K562 (cell line): ENCODE results near the gene MOB3C. TPM values are rescaled to one million over a fixed set of nuclear protein-coding genes. Genes with fewer than 3 reads are reported as not detected.

ENCODE experiments used
- ATAC-seq: fragments of 200-7000 bp; cut with Tn5 transposase; 3 replicates; pipeline ENCODE4 v1.9.1; 2020; ENCODE audit warnings: moderate library complexity
- BruUV-seq: library from RNA; stranded (reverse); fragments of 400-500 nt; replicated peaks from 2 replicates; lab custom pipeline; 2021; lab: Mats Ljungman, UMichigan
- CTCF ChIA-PET: fragments of 300-600 bp; formaldehyde crosslinking; extraction: SDS; loops from one replicate; lab custom pipeline; 2021; ENCODE audit warnings: low intra/inter-chr PET ratio; lab: Yijun Ruan, JAX
- POLR2A ChIA-PET: fragments of 300-600, 350-650 bp; sonication (Branson Sonifier 250); formaldehyde crosslinking; extraction: SDS; loops from one replicate; lab custom pipeline; 2021; ENCODE audit warnings: antibody characterized with exemption, inconsistent platforms; lab: Yijun Ruan, JAX
- DNase-seq, 4 experiments: peaks; one replicate each; pipeline versions ENCODE4 v3.0.0 to v3.0.0-alpha.2; 2011 to 2018; ENCODE audit warnings: low spot score in 3 of 4, mixed read lengths in 3 of 4; ENCODE audit errors: extremely low read depth in 1 of 4
- FAIRE-seq: peaks from 2 replicates; lab custom pipeline; 2011; peaks lifted over from hg19 to GRCh38; lab: Jason Lieb, UNC
- H2AFZ ChIP-seq: 2 replicates; pipeline ENCODE4 v1.6.0; 2011; ENCODE audit warnings: low read depth, low read length, control low read depth, inconsistent platforms
- H3K27ac ChIP-seq: fragments of 200-600 bp; 3 replicates; pipeline ENCODE4 v1.8.0; 2011; ENCODE audit warnings: low read depth, mild to moderate bottlenecking, control low read depth, inconsistent platforms, low read length, moderate library complexity, mixed read lengths; ENCODE audit errors: extremely low read depth
- H3K27me3 ChIP-seq, 2 experiments: fragments of 300-600 bp in 1 of 2; 2 replicates in 1 of 2; 3 replicates in 1 of 2; pipeline versions ENCODE4 v1.6.0 to v1.8.0; 2011; ENCODE audit warnings: inconsistent platforms in 2 of 2, low read length in 2 of 2, mild to moderate bottlenecking in 1 of 2, mixed read lengths in 1 of 2, moderate library complexity in 1 of 2; ENCODE audit not compliant: control insufficient read depth in 2 of 2, insufficient read depth in 2 of 2
- H3K36me3 ChIP-seq: fragments of 300-600 bp; 3 replicates; pipeline ENCODE4 v1.8.0; 2011; ENCODE audit warnings: mild to moderate bottlenecking, low read length, inconsistent platforms; ENCODE audit not compliant: control insufficient read depth, insufficient read depth
- H3K4me1 ChIP-seq, 2 experiments: fragments of 200-600 bp in 1 of 2; replicated peaks in 1 of 2; 2 replicates in 1 of 2; 3 replicates in 1 of 2; pipeline versions ENCODE4 v1.5.1 to v1.8.0; 2011; ENCODE audit warnings: inconsistent platforms in 2 of 2, low read length in 2 of 2, mild to moderate bottlenecking in 1 of 2, mixed read lengths in 1 of 2, moderate library complexity in 1 of 2; ENCODE audit not compliant: control insufficient read depth in 2 of 2, insufficient read depth in 2 of 2
- H3K4me2 ChIP-seq: 2 replicates; pipeline ENCODE4 v1.6.1; 2011; ENCODE audit warnings: low read length, control low read depth, inconsistent platforms, mixed read lengths; ENCODE audit not compliant: insufficient read depth
- H3K4me3 ChIP-seq: fragments of 200-600 bp; sonication (generic), shearing (Covaris generic); 2 replicates; pipeline ENCODE4 v1.5.1; 2016; ENCODE audit warnings: control low read depth, inconsistent platforms
- H3K79me2 ChIP-seq: fragments of 200-600 bp; 3 replicates; pipeline ENCODE4 v1.8.0; 2011; ENCODE audit warnings: low read length, inconsistent platforms; ENCODE audit not compliant: control insufficient read depth, insufficient read depth
- H3K9ac ChIP-seq, 2 experiments: 2 replicates each; pipeline versions ENCODE4 v1.6.0 to v1.6.1; 2011; ENCODE audit warnings: low read depth in 2 of 2, low read length in 2 of 2, control low read depth in 1 of 2, inconsistent platforms in 1 of 2, mild to moderate bottlenecking in 1 of 2, mixed read lengths in 1 of 2; ENCODE audit not compliant: insufficient read depth in 1 of 2
- H3K9me1 ChIP-seq: one replicate; pipeline ENCODE4 v1.6.0; 2011; ENCODE audit warnings: inconsistent platforms, mild to moderate bottlenecking, low read length, moderate library complexity; ENCODE audit not compliant: control insufficient read depth, insufficient read depth
- H3K9me3 ChIP-seq: replicated peaks from 2 replicates; pipeline ENCODE4 v1.5.1; 2011; ENCODE audit warnings: low read depth, low read length, inconsistent platforms; ENCODE audit not compliant: control insufficient read depth, insufficient read depth
- H4K20me1 ChIP-seq: replicated peaks from 2 replicates; pipeline ENCODE4 v1.6.1; 2011; ENCODE audit warnings: low read length, inconsistent platforms, mixed read lengths; ENCODE audit not compliant: control insufficient read depth, insufficient read depth
- C11orf30 ChIP-seq: fragments of 450-650 bp; IDR thresholded peaks from 2 replicates; pipeline ENCODE4 v1.6.1; 2016; ENCODE audit warnings: low read depth, mild to moderate bottlenecking
- EGR1 ChIP-seq: fragments of 450-650 bp; conservative IDR thresholded peaks from 2 replicates; pipeline ENCODE4 v1.6.1; 2017; ENCODE audit warnings: mild to moderate bottlenecking
- ETS1 ChIP-seq: conservative IDR thresholded peaks from 2 replicates; pipeline ENCODE4 v1.6.1; 2011; ENCODE audit warnings: low read depth, mild to moderate bottlenecking, low read length; ENCODE audit not compliant: control insufficient read depth
- ETV5 ChIP-seq: sonication (generic); formaldehyde crosslinking; IDR thresholded peaks from 2 replicates; pipeline ENCODE4 v1.4.0; 2020; ENCODE audit warnings: low read depth, mild to moderate bottlenecking, missing genetic modification reagents
- FUS ChIP-seq: fragments of 200-400 bp; formaldehyde crosslinking; optimal IDR thresholded peaks from 2 replicates; pipeline ENCODE3; 2017; ENCODE audit warnings: low read depth, low read length
- HES1 ChIP-seq: fragments of 450-650 bp; IDR thresholded peaks from 2 replicates; pipeline ENCODE4 v1.6.1; 2016; ENCODE audit warnings: low read depth, mild to moderate bottlenecking, moderate library complexity
- HSF4 ChIP-seq: fragments of 250-450 bp; sonication (Bioruptor Pico); IDR thresholded peaks from 2 replicates; pipeline ENCODE4 v2.1.2; 2022; ENCODE audit warnings: mild to moderate bottlenecking, moderate library complexity, borderline replicate concordance
- KAT8 ChIP-seq: fragments of 450-650 bp; IDR thresholded peaks from 2 replicates; pipeline ENCODE4 v1.6.1; 2016; ENCODE audit warnings: low read depth, mild to moderate bottlenecking
- PHF8 ChIP-seq: fragments of 200-600 bp; sonication (generic); IDR thresholded peaks from 2 replicates; pipeline ENCODE4 v1.6.1; 2012; ENCODE audit warnings: mixed run types, mild to moderate bottlenecking, inconsistent platforms, low read length, moderate library complexity, borderline replicate concordance
- PML ChIP-seq: IDR thresholded peaks from 2 replicates; pipeline ENCODE4 v1.6.1; 2012; ENCODE audit warnings: low read length, inconsistent platforms
- RAD51 ChIP-seq: fragments of 450-650 bp; IDR thresholded peaks from 2 replicates; pipeline ENCODE4 v1.7.1; 2016; ENCODE audit warnings: low read depth, mild to moderate bottlenecking, borderline replicate concordance
- SMARCC2 ChIP-seq: fragments of 450-650 bp; IDR thresholded peaks from 2 replicates; pipeline ENCODE4 v1.6.1; 2017; ENCODE audit warnings: antibody characterized with exemption, moderate library complexity, mild to moderate bottlenecking, low read depth
- SP2 ChIP-seq: IDR thresholded peaks from 2 replicates; pipeline ENCODE4 v1.6.1; 2011; ENCODE audit warnings: mild to moderate bottlenecking, low read depth, low read length, moderate library complexity; ENCODE audit not compliant: poor library complexity, severe bottlenecking; ENCODE audit errors: extremely low read depth
- TCF7 ChIP-seq: sonication (generic); IDR thresholded peaks from 2 replicates; pipeline ENCODE4 v1.6.1; 2016; ENCODE audit warnings: antibody characterized with exemption, borderline replicate concordance
- TRIM28 ChIP-seq: fragments of 450-650 bp; IDR thresholded peaks from 2 replicates; pipeline ENCODE4 v1.6.1; 2017
- ZBTB17 ChIP-seq: fragments of 450-650 bp; formaldehyde crosslinking; IDR thresholded peaks from 2 replicates; pipeline ENCODE4 v1.4.0; 2020; ENCODE audit warnings: mild to moderate bottlenecking
- ZBTB26 ChIP-seq: fragments of 450-650 bp; formaldehyde crosslinking; IDR thresholded peaks from 2 replicates; pipeline ENCODE4 v1.4.0; 2022; ENCODE audit warnings: missing genetic modification characterization
- ZBTB43 ChIP-seq: sonication (generic); formaldehyde crosslinking; IDR thresholded peaks from 2 replicates; pipeline ENCODE4 v1.8.0; 2023; ENCODE audit warnings: mild to moderate bottlenecking, missing genetic modification reagents
- ZEB2 ChIP-seq: fragments of 450-650 bp; IDR thresholded peaks from 2 replicates; pipeline ENCODE4 v1.6.1; 2016
- ZNF57 ChIP-seq: fragments of 450-650 bp; formaldehyde crosslinking; IDR thresholded peaks from 2 replicates; pipeline ENCODE4 v1.4.0; 2020; ENCODE audit warnings: mild to moderate bottlenecking, moderate library complexity
- WGBS: fragments of 100-300 bp; shearing (Covaris generic); methylation state at CpG from one replicate; pipeline ENCODE4 v1.1.6; 2016; ENCODE audit warnings: low coverage, mixed read lengths; ENCODE audit not compliant: insufficient coverage; ENCODE audit errors: missing lambda C conversion rate; 5-methylcytosine and 5-hydroxymethylcytosine counted together
- in situ Hi-C: fragments of 300-500 bp; cut with MboI; formaldehyde crosslinking; loops from 4 replicates; pipeline ENCODE4 v1.15.0; 2018; ENCODE audit warnings: inconsistent platforms, mixed read lengths
- intact Hi-C: fragments of 100-400 bp; cut with micrococcal nuclease; formaldehyde crosslinking; loops from 2 replicates; pipeline ENCODE4 v1.14.2; 2022
- polyA plus RNA-seq, 8 experiments: library from polyadenylated mRNA; depleted of rRNA in 4 of 8; stranded (reverse) in 5 of 8; unstranded in 3 of 8; fragments of >200 nt; fragmentation: Nextera tagmentation in 2 of 8; fragmentation: Illumina TruSeq in 1 of 8; extraction: Ambion mirVana in 2 of 8; extraction: Trizol in 1 of 8; gene quantifications; 2 replicates each; pipeline versions ENCODE4 v1.2.1 to v1.2.3, GENCODE V29; 2011 to 2014; ENCODE audit warnings: inconsistent platforms in 1 of 8, missing spikeins in 1 of 8
- total RNA-seq, 7 experiments: library from RNA; depleted of rRNA in 6 of 7; stranded (reverse); fragments of >200 nt in 6 of 7; fragmentation: Illumina TruSeq in 2 of 7; extraction: Trizol in 2 of 7; gene quantifications; 2 replicates each; pipeline versions ENCODE4 v1.2.1 to v1.2.3, GENCODE V29; 2011 to 2021; ENCODE audit warnings: low replicate concordance in 1 of 7

MOB3C gene
- total and polyA plus RNA-seq, 9 of the 15 experiments (the other 6 are each of a cell fraction or from before 2014, with no cell fraction given) = 1.0 to 7.5 (median 3.7) TPM

- TF ChIP-seq PML = no peak
- TF ChIP-seq SP2 = no peak
- TF ChIP-seq ZBTB26 (CRISPR knock-in tag) = no peak
- TF ChIP-seq TCF7 = no peak
- TF ChIP-seq HSF4 (CRISPR knock-in tag) = no peak
Measured at GRCh38 chr1:46569116-46569515, 47.5 kb downstream of the MOB3C start (continued).

- WGBS = 63% methylated on average over 6 of the region's 6 CpGs
- Histone ChIP-seq H3K9ac (no peak overlapping the region), H3K36me3 (peaks cover 11% of the 10 kb centered on the region; the same call in 2 of the 3 replicates), H3K4me3 (no peak overlapping the region), H3K4me2 (no peak overlapping the region), H2AFZ (no peak overlapping the region), H3K27me3 (no peaks in the 10 kb centered on the region), H3K9me1 (no peaks in the 10 kb centered on the region), H3K9me3 (no peaks in the 10 kb centered on the region), H3K4me1 (no peaks in the 10 kb centered on the region; a peak in 2 of 5 replicates), H3K27ac (no peak overlapping the region), H3K79me2 (no peaks in the 10 kb centered on the region), H4K20me1 (no peaks in the 10 kb centered on the region)
- no TSS peak for BruUV-seq
- in situ Hi-C loops = no loop called here
- ChIA-PET POLR2A (interaction anchor here (1.2 kb wide), 1 partner anchor 151 kb away, joined by 5 read pairs; the partner anchor contains the start of gene EFCAB14), CTCF (no interaction called here)
- FAIRE-seq (no peak), DNase-seq (no peak), ATAC-seq (no peak)
- intact Hi-C loops = no loop called here
- TF ChIP-seq C11orf30 = no peak
- TF ChIP-seq RAD51 = no peak
- no peak for TF ChIP-seq PHF8
- no peak for TF ChIP-seq ETV5 (CRISPR knock-in tag)
- no peak for TF ChIP-seq HES1
- no peak for TF ChIP-seq ZNF57 (CRISPR knock-in tag)
- no peak for TF ChIP-seq ETS1
- no peak for TF ChIP-seq KAT8
- TF ChIP-seq ZEB2 = no peak
- TF ChIP-seq SMARCC2 = no peak
- TF ChIP-seq TRIM28 = no peak
- TF ChIP-seq EGR1 = no peak
- TF ChIP-seq ZBTB17 (CRISPR knock-in tag) = no peak
- no peak for TF ChIP-seq FUS
- TF ChIP-seq ZBTB43 (CRISPR knock-in tag) = no peak
Measured at GRCh38 chr1:46568461-46568891, 48.1 kb downstream of the MOB3C start.
